GM23248 (cell line): Measurements from ENCODE around the gene TBL1Y.

Experiments used
- EZH2 ChIP-seq: fragments of 200-600 bp; sonication (generic); IDR thresholded peaks from 2 replicates; pipeline ENCODE4 v1.6.1; 2018; ENCODE audit warnings: antibody characterized with exemption, mild to moderate bottlenecking; ENCODE audit not compliant: insufficient read depth, poor library complexity, severe bottlenecking
- EZH2phosphoT487 ChIP-seq: fragments of 200-600 bp; sonication (generic); IDR thresholded peaks from 2 replicates; pipeline ENCODE4 v1.6.1; 2018; ENCODE audit warnings: antibody characterized with exemption, moderate library complexity, mild to moderate bottlenecking, low read depth; ENCODE audit not compliant: insufficient read depth

GRCh38 chrY:7040662-7041061, 130.2 kb downstream of the TBL1Y start:
- TF ChIP-seq EZH2phosphoT487: no peak
- TF ChIP-seq EZH2: no peak
